NCI-H524 (cell line): ENCODE results near the gene MUS81.
A peak's percentile ranks its signal among the peaks of the same experiment; 100 is the strongest.

Source experiments
- DNase-seq, 2 experiments: peaks; one replicate each; lab custom pipeline; 2025; lab: John Stamatoyannopoulos, UW

The MUS81 gene

DNA sequence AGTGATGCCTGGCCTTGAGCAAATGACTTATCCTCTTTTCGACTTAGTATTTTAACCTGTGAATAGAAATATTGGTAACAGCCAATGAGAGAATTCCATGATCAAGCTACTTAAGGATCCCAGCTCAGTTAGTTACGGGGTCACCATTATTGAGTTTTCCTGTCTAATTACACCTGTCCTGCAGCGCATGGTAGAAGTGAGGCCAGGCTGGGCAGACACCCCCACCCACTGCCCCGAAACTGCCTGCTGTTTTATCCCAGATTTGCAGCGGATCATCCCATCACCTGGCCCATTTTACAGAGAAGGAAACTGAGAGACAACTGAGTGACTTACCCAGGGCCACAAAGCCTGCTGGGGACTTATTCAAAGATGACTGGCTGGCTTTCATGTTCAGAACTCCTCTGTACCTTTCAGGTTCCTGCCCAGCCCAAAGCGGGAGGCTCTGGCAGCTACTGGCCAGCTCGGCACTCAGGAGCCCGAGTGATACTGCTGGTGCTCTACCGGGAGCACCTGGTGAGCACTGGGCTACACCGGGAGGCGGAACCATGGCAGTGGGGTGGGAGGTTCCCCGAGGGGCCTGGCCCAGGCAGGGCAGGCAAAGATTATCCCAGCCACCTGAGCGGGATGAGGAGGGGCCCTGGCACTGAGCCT is 1.4 kb downstream of the MUS81 start:
- no peak for DNase-seq

DNA sequence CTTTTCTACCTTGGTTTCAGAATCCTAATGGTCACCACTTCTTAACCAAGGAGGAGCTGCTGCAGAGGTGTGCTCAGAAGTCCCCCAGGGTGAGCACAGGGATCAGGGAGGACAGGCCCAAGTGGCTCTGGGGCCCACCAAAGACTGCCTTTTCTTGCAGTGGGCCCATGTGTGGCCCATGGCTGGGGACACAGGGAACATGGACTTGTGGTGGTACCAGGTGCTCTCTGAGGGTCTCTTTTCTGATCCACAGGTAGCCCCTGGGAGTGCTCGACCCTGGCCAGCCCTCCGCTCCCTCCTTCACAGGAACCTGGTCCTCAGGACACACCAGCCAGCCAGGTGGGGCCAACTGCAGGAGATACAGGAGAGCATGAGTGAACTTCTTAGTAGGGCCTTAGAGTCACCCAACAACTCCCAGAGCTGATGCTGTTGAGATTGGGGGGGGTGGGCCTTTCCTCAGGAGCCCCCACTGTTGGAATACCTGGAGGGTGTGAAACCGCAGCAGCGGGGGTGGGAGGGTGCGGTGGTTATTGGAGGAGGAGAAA is 2.0 kb downstream of the MUS81 start:
- DNase-seq, result no peak

DNA sequence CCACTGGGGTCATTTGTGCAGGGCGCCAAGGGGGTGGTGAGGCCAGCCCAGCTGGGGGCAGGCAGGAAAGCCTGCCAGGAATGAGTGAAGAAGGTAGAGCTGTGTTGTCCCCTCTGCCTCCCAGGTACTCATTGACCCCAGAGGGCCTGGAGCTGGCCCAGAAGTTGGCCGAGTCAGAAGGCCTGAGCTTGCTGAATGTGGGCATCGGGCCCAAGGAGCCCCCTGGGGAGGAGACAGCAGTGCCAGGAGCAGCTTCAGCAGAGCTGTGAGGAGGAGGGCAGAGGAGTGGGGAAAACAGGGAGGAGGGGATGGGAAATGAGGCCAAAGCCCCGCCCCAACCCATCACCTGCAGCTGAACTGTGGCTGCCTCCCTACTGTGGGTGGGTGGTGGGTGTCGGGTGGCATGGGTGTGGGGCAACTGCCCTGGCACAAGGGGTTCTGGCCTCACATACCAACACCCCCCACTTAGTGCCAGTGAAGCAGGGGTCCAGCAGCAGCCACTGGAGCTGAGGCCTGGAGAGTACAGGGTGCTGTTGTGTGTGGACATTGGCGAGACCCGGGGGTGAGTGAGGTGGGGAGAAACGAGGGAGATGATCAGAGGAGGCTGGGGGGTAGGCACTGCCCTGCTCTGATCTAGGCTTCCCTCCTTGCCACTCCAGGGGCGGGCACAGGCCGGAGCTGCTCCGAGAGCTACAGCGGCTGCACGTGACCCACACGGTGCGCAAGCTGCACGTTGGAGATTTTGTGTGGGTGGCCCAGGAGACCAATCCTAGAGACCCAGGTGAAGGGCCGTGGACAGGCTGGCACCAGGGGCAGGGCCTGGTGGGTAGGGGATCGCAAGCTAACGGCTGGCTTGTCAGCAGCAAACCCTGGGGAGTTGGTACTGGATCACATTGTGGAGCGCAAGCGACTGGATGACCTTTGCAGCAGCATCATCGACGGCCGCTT is 3.0 kb downstream of the MUS81 start:
- no peak for DNase-seq

DNA sequence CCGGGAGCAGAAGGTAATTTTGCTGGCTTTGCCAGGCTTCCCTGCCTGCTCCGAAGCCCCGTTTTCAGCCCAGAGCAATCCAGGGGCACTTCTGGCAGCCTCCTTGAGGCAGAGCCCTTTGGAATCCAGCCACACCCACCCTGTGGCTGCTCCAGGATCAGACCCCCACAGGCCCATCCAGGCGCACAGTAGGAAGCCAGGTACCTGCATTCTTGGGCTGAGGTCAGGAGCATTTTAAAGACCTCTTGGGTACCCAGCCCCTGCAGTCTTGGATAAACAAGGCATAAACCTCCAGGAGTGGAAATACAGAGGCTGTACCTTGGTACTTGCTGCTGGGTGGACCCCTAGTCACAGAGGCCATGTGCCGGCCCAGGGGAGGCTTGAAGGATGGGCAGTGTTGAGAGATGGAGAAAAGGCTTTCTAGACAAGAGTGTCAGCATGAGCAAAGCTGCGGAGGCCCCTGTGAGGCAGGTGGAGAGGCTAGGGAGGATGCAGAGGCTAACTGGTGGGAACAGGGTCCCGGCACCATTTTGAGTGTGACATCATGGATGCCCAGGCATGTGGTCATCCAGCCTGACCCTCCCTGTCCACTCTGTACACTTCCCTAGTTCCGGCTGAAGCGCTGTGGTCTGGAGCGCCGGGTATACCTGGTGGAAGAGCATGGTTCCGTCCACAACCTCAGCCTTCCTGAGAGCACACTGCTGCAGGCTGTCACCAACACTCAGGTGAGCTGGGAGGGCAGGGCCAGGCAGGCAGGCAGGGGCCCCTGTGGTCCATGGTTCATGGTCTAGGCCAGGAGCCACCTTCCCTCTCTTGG is 3.9 kb downstream of the MUS81 start:
- DNase-seq, result no peak

DNA sequence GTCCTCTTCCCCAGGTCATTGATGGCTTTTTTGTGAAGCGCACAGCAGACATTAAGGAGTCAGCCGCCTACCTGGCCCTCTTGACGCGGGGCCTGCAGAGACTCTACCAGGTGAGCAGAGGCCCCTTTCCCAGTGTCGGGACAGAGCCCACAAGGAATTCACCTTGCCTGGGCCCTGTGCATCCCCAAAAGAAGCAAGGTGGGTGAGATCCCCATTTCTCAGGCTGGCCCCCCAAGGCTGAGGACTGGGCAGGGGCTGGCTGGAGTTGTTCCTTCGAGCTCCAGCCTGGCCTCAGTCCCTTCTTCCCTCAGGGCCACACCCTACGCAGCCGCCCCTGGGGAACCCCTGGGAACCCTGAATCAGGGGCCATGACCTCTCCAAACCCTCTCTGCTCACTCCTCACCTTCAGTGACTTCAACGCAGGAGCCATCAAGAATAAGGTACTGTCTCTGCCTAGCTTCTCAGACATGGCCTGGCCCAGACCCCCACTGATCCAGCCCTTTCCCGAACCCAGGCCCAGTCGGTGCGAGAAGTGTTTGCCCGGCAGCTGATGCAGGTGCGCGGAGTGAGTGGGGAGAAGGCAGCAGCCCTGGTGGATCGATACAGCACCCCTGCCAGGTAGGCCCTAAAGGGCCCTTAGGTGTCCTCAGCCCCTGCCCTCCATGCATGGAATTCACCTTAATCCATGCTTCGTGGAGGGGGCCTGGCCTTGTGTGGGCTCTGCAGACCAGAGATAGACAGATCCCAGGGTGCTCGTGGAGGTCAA is 4.7 kb downstream of the MUS81 start:
- DNase-seq, result no peak

DNA sequence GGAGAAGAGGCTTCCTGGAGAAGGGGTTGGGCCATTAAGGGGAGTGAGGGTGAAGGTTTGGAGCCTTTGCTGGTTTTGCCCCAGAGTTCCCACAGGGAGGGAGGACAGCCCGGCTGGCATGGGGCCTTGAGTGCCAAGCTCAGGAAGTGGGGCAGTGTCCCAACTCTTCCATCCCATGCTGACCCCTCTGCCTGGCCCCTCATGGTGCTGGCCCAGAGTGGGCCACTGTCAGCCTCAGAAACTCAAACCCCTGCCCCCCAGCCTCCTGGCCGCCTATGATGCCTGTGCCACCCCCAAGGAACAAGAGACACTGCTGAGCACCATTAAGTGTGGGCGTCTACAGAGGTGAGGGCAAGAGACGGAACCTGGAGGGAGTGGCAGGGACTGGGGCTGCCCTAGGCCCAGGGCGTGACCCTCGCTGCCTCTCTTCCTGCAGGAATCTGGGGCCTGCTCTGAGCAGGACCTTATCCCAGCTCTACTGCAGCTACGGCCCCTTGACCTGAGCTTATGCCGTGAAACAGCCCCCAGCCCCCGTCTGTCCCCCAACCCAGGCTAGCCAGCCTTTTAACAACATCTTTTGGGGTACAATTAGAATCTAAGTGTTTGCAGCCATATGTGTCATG is 5.4 kb downstream of the MUS81 start:
- no peak for DNase-seq

DNA sequence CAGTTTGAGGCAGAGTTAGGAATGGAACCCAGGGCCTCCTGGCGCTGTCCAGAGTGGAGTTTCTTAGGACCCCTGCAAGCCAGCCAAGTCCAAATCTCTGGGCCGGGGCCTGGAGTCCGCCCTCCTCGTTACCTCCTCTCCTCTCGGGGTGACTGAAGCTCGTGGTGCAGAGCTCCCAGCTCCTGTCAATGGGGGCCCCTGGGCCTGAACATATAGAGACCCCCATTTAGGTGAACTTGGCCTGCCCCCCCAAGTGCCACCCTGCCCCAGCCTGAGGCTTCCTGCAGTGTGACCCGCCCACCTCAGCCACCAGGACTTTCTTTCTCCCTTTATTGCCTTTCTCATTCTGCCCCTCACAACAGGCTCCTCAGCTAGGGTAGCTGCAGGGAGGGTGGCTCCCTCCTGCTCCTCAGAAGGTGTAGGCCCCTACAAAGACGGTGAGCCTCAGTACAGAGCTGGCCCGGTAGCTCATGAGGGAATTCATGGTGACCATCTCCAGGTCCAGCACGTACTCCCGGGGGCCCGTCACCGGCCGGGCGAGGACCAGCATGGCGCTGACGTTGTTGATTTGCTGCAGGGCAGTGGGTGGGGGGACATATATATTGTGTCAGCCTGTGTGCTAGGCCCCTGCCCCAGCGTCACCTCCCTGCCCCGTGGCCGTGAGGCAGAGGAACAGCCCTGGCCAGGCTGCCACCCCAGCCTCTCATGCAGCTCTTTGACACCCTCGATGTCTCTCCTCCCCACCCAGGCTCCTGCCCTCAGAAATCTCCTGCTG is 6.5 kb downstream of the MUS81 start:
- no peak for DNase-seq

DNA sequence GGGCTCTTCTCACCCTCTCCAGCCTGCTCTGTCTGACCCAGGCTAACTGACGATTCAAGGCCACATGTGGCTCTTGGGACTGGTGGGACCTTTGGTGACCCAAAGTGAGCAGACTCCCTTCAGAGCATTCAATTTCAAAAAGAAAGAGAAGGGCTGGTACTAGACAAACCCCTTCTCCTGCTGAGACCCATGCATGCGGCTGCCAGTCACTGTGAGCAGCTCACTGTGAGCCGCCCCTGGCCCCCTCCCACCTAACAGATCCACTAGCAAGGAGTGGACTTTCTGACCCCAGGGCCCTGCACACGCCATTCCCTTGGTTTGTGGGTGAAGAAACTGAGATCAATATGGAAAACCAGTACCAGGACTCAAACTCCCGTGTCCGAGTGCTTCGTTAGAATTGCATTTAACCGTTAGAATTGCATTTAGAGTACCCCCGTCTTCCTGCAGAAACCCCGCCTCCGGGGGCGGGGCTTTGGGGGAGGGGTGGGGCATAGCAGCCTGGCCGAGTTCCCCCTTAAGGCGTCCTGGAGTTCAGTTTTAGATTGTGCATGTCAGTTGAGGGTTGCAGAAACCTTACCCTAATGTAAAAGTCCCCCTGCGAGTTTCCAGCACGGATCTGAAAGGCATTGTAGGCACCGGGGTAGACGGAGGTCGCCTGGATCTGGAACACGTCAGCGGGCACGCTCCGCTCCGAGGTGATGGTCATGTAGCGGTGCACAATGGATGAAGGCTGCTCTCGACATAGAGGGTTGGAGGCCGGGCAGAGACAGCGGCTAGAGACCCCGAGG is 7.2 kb downstream of the MUS81 start:
- no peak for DNase-seq

DNA sequence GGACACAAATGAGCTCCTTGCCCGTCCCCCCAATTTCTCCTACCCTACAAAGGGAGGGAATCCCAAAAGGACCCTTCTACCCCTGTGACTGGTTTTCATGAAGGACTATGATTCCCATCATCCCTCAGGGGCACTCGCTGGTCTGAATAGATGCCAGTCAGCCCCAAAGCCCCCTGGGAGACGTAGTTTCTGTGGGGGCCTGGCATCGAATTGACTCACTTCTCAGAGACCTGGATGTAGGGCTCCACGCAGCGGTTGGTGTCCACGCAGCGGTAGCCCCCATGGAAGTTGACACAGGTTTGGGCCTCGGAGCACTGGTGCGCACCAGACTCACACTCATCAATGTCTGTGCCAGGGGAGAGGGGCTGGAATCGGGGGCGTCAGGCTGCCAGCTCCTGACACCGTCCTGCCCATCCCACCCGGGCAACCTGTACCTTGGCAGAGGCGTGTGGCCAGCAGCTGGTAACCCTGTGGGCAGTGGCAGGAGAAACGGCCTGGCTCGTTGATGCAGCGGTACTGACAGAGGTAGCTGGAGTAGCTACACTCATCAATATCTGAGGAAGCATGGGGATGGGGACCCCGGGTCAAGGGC is 7.9 kb downstream of the MUS81 start:
- DNase-seq, result peak; percentile 7 to 39

DNA sequence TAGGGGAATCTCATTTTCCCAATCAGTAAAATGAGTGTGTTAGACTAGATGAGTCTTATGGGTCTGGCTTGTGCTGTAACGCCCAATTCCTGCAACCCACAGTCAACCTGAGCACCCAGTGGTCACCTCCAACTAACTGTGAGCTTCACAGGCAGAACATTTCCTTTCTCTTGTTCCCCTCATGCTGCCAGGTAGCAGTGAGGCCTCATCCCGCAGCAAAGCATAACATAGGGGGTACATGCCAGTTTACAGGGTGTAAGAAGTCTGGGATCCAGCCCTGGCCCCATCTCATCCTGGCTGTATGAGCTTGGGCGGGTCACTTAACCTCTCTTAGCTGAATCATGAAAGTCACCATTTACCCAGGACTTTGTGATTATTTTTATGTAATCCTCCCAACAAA is 8.7 kb downstream of the MUS81 start:
- no peak for DNase-seq

DNA sequence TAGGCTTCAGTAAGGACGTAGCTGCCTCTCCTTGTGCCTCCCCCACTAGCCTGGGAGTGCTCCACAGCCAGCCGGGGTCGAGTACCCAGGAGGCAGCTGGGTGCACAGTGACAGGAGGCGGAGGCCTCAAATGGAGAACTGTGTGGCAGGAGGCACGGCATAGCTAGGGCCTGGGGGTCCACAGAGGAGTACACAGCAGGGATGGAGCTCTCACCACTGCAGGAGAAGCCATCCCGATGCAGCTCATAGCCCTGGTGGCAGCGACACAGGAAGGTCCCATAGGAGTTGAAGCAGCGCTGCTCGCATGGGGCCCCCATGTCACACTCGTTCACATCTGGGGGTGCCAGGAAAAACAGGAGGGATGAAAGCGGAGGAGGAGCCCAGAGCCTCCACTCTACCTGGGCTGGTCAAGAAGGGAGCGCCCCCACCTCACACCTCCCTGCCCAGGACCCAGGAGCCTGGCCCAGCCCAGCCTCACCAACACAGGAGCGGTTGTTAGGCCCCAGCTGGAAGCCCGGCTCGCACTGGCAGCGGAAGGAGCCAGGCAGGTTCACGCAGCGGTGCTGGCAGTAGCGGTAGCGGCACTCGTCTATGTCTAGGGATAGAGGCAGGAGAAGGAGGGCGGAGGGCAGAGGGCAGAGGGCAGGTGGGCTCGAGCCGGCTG is 9.5 kb downstream of the MUS81 start:
- DNase-seq, result no peak

DNA sequence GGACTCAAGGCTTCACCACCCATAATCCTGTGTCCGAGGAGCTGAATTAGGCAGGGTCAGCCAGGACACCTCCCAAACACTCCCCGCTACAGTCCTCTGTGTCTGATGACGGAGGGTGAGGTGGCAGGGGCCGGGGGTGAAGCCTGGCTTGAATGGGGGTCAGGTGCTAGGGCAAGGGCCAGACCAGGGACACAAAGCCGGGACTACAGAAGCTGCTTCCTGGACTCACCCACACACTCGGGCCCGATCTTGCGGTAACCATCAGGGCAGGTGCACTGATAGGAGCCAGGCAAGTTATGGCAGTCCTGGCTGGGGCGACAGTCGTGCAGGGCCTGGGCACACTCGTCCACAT is 10.1 kb downstream of the MUS81 start:
- DNase-seq, result no peak

DNA sequence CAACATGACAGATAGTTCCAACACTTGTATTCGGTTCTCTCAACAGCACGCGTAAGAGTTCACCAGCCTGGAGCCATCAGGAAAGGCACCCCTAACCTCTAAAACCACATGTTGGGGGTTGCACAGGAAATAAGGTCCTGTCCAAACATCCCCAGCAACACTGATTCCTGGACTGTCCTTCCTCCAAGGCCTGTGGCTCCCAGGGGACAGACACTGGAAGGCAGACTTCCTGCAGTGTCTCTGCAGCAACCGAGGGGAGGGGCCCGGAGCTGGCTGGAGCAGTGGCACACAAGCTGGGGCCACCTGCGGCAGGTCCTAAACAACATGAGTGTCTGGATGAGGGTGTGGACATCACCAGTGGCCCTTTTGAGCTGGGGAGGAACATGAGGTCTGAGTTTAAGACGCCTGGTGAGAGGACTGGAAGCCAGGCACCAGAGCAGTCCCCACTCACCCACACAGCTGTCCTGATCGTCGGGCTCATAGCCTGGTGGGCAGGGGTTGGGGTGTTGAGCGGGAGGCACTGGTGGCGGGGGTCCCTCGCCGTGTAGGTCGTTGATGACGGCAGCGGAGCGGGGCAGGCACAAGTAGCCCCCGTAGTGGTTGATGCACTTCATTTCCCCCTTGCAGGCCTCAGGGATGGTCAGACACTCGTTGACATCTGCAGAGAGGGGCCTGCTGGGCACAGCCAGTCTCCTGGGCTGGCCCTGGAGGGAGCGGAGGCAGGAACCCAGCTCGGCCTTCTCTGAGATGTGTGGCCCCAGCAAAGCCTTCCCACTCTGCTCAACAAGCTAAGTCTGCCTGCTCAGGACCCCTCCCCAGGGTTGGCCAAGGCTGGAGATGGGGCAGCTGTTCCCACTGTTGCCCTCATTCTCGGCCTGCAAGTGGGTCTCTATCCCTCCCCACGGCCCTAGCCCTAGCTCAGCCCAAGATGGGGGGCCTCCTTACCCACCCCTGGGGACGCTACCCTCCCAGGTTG is 10.8 kb downstream of the MUS81 start:
- no peak for DNase-seq

DNA sequence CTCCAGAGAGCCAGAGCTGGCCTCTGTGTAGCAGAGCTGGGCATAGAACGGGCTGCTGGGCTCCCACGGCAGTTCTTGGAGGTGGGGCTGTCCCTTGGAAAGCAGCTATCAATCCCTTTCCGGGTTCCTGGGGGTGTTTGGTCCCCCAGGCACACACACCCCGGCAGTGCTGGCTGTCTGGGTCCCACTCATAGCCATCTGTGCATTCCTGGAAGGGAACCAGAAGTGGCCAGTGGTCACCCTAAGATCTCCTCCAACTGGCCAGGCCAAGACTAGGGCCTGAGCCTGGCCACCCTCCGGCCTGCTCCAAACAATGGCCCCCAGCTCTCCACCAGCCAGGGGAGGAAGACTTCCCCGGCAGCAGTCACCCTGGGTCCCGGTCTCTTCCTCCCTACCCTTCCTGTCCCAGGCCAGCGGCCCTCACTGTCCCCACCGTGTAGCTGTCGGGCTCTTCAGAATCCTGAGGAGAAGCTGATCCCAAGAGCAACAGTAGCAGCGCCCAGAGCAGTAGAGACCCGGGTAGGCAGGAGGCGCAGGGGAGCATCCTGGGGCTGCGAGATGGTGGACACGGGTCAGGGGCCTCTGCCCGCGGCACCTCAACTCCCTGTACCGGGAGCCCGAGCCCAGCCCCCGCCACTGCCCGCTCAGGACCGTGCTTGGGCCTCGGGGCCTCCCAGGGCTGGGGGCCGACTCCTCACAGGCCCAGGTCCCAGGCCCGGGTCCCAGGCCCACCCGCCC is 11.7 kb downstream of the MUS81 start:
- DNase-seq, result no peak

DNA sequence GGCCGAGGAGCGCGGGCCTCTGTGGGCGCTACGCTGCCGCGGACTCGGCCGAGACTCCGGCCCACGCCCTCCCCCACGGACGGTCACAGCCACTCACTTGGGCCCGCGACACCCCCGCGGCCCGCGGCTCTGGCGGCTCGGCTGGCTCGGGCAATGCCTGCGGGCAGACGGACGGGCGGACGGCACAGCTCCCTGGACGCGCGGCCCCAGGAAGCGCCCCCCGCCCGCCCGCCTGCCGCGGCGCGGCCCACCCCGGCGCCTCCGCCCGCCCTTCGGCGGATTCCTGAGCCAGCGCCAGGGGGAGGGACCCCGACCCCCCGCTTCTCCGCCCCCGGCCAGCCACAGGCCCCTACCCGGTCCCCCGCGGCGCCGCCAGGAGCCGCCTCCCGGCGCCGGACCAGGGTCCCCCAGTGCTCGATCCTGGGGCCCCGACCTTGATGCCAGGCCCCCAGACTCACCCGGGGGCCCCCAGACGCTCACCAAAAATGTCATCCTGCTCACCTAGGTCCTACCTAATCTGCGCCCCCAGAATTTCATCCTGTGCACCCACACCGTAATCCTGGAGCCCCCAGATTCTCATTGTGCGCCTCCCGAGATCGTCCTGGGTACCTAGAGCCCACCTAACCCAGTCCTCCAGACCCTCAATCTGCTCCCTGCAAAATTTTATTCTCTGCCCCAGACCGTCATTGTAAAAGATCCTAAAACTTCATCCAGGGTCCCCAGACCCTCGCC is 12.5 kb downstream of the MUS81 start, which contains the start of gene EFEMP2:
EFEMP2 (minus strand) TSS at position 215 of the 732 bp plus-strand sequence. CDS start 446 bp downstream, outside the sequence.
- DNase-seq, result no peak
